Panc1 (cell line): ENCODE results near the gene TMEM242. TPM values are rescaled to one million over a fixed set of nuclear protein-coding genes. Genes with fewer than 3 reads are reported as not detected.

Experiments used
- ATAC-seq: fragments of 200-7000 bp; cut with Tn5 transposase; 2 replicates; pipeline ENCODE4 v1.9.1; 2020; ENCODE audit warnings: mild to moderate bottlenecking, moderate library complexity
- BruUV-seq: library from RNA; stranded (reverse); fragments of 400-500 nt; replicated peaks from 2 replicates; lab custom pipeline; 2021; lab: Mats Ljungman, UMichigan
- CTCF ChIA-PET: fragments of 300-600 bp; sonication (Branson Sonifier 250); formaldehyde crosslinking; loops from one replicate; lab custom pipeline; 2022; ENCODE audit warnings: antibody characterized with exemption; lab: Charles Lee
- POLR2A ChIA-PET: fragments of 300-600 bp; sonication (Branson Sonifier 250); formaldehyde crosslinking; loops from one replicate; lab custom pipeline; 2022; ENCODE audit warnings: antibody characterized with exemption; lab: Charles Lee
- DNase-seq: peaks from one replicate; pipeline ENCODE4 v3.0.0-alpha.2; 2010; ENCODE audit warnings: low read depth, low spot score
- H3K27ac ChIP-seq: 2 replicates; pipeline ENCODE4 v1.5.1; 2011; ENCODE audit warnings: mild to moderate bottlenecking, low read length, inconsistent platforms
- H3K27me3 ChIP-seq: fragments of 200-500 bp; sonication (Bioruptor generic); 2 replicates; pipeline ENCODE4 v1.6.0; 2014; ENCODE audit warnings: low read length, inconsistent platforms; ENCODE audit not compliant: control insufficient read depth, insufficient read depth
- H3K36me3 ChIP-seq: fragments of 200-500 bp; sonication (Bioruptor generic); 2 replicates; pipeline ENCODE4 v1.5.1; 2014; ENCODE audit warnings: inconsistent platforms, mild to moderate bottlenecking, low read length, moderate library complexity; ENCODE audit not compliant: control insufficient read depth, insufficient read depth
- H3K4me1 ChIP-seq: 2 replicates; pipeline ENCODE4 v1.5.1; 2011; ENCODE audit warnings: inconsistent platforms, mild to moderate bottlenecking, low read length, moderate library complexity; ENCODE audit not compliant: control insufficient read depth, insufficient read depth
- H3K4me3 ChIP-seq, 2 experiments: 2 replicates each; pipeline ENCODE4 v1.5.1; 2011 to 2012; ENCODE audit warnings: low read depth in 2 of 2, low read length in 2 of 2, mild to moderate bottlenecking in 2 of 2, inconsistent platforms in 1 of 2, moderate library complexity in 1 of 2
- H3K9me3 ChIP-seq: fragments of 200-500 bp; sonication (Bioruptor generic); 2 replicates; pipeline ENCODE4 v1.5.1; 2014; ENCODE audit warnings: low read depth, mild to moderate bottlenecking, inconsistent platforms, low read length, moderate library complexity; ENCODE audit not compliant: control insufficient read depth, insufficient read depth
- POLR2AphosphoS5 ChIP-seq: IDR thresholded peaks from 2 replicates; pipeline ENCODE4 v1.6.1; 2012; ENCODE audit warnings: mild to moderate bottlenecking, low read depth, low read length, moderate library complexity
- SIN3A ChIP-seq: IDR thresholded peaks from 2 replicates; pipeline ENCODE4 v1.6.1; 2012; ENCODE audit warnings: low read depth, mild to moderate bottlenecking, low read length, moderate library complexity, borderline replicate concordance; ENCODE audit not compliant: insufficient read depth
- TCF7L2 ChIP-seq: IDR thresholded peaks from 2 replicates; pipeline ENCODE4 v1.6.1; 2011; ENCODE audit warnings: mild to moderate bottlenecking, low read depth, low read length, inconsistent platforms
- in situ Hi-C: cut with HindIII; loops from 2 replicates; pipeline ENCODE4 v1.10.0; 2016; ENCODE audit warnings: low sequenced_read_pairs, low pct_unique_long_range_greater_than_20kb
- intact Hi-C: fragments of 100-400 bp; cut with micrococcal nuclease; formaldehyde crosslinking; loops from one replicate; pipeline ENCODE4 v1.10.0; 2022; ENCODE audit not compliant: unreplicated experiment
- total RNA-seq: library from RNA; stranded (reverse); gene quantifications from one replicate; pipeline ENCODE4 v1.2.1, GENCODE V29; 2021; ENCODE audit not compliant: unreplicated experiment
- TF ChIP-seq, protein P1 (sequence below): fragments of 450-650 bp; IDR thresholded peaks from 2 replicates; pipeline ENCODE4 v1.5.1; 2017; ENCODE audit warnings: mild to moderate bottlenecking
- TF ChIP-seq, protein P2 (sequence below), 2 experiments: IDR thresholded peaks; 2 replicates each; pipeline ENCODE4 v1.6.1; 2011 to 2012; ENCODE audit warnings: low read depth in 2 of 2, control low read depth in 1 of 2, low read length in 1 of 2, mild to moderate bottlenecking in 1 of 2, moderate library complexity in 1 of 2; ENCODE audit not compliant: insufficient read depth in 1 of 2

TMEM242 gene
- total RNA-seq, 1 experiment from 2014 or later = 6.8 TPM

DNA sequence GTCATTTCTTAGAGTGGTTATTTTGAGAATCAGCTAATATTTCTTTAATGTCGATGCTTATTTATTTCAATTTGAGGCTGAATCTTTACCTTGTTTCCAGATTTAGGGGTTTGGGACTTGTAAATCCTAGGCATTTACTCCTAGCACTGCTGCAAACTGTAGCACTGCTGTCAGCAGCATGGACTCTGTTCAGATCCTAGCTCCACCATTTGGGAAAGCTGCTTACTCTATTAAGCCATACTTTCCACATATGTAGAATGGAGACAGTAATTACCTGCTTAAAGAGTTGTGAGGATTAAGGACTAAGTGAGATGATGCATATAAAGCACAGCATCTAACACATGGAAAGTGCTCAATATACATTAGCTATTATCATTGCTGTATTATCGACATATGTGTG, 28.7 kb downstream of the TMEM242 start:
- H3K36me3 ChIP-seq = no peaks in the 10 kb centered on the region
- no peak overlapping the region for H3K27ac ChIP-seq
- no peaks in the 10 kb centered on the region for H3K4me1 ChIP-seq
- no TSS peak for BruUV-seq
- ChIA-PET POLR2A (no interaction called here), CTCF (no interaction called here)
- in situ Hi-C loops = no loop called here
- TF ChIP-seq POLR2AphosphoS5 = no peak
- TF ChIP-seq TCF7L2 = no peak
- TF ChIP-seq SIN3A = no peak
- TF ChIP-seq, protein P1, sequence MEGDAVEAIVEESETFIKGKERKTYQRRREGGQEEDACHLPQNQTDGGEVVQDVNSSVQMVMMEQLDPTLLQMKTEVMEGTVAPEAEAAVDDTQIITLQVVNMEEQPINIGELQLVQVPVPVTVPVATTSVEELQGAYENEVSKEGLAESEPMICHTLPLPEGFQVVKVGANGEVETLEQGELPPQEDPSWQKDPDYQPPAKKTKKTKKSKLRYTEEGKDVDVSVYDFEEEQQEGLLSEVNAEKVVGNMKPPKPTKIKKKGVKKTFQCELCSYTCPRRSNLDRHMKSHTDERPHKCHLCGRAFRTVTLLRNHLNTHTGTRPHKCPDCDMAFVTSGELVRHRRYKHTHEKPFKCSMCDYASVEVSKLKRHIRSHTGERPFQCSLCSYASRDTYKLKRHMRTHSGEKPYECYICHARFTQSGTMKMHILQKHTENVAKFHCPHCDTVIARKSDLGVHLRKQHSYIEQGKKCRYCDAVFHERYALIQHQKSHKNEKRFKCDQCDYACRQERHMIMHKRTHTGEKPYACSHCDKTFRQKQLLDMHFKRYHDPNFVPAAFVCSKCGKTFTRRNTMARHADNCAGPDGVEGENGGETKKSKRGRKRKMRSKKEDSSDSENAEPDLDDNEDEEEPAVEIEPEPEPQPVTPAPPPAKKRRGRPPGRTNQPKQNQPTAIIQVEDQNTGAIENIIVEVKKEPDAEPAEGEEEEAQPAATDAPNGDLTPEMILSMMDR = no peak
- TF ChIP-seq, protein P2, sequence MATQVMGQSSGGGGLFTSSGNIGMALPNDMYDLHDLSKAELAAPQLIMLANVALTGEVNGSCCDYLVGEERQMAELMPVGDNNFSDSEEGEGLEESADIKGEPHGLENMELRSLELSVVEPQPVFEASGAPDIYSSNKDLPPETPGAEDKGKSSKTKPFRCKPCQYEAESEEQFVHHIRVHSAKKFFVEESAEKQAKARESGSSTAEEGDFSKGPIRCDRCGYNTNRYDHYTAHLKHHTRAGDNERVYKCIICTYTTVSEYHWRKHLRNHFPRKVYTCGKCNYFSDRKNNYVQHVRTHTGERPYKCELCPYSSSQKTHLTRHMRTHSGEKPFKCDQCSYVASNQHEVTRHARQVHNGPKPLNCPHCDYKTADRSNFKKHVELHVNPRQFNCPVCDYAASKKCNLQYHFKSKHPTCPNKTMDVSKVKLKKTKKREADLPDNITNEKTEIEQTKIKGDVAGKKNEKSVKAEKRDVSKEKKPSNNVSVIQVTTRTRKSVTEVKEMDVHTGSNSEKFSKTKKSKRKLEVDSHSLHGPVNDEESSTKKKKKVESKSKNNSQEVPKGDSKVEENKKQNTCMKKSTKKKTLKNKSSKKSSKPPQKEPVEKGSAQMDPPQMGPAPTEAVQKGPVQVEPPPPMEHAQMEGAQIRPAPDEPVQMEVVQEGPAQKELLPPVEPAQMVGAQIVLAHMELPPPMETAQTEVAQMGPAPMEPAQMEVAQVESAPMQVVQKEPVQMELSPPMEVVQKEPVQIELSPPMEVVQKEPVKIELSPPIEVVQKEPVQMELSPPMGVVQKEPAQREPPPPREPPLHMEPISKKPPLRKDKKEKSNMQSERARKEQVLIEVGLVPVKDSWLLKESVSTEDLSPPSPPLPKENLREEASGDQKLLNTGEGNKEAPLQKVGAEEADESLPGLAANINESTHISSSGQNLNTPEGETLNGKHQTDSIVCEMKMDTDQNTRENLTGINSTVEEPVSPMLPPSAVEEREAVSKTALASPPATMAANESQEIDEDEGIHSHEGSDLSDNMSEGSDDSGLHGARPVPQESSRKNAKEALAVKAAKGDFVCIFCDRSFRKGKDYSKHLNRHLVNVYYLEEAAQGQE (IDR thresholded peaks at IDR 0.05; ENCODE audit: insufficient read depth in 1 of 2, low read depth in 2 of 2, low read length in 1 of 2) = no peak
- H3K27me3 ChIP-seq = no peaks in the 10 kb centered on the region
- no peak overlapping the region for H3K4me3 ChIP-seq
- H3K9me3 ChIP-seq = no peaks in the 10 kb centered on the region
- DNase-seq (no peak), ATAC-seq (no peak)
- intact Hi-C loops = no loop called here

DNA sequence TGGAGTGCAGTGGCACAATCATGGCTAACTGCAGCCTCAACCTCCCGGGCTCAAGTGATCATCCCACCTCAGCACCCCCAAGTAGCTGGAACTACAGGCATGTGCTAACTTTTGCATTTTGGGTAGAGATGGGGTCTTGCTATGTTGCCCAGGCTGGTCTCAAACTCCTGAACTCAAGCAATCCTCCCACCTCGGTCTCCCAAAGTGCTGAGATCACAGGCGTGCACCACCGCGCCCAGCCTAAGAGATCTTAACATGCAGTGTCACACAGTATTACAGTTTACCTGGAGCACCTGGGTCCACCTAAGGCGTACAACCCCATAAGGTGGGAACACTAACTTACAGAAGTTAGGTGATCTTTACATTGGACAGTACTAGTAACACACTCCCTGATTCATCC, 29.5 kb downstream of the TMEM242 start:
- Histone ChIP-seq H3K36me3 (no peaks in the 10 kb centered on the region), H3K4me3 (no peak overlapping the region), H3K4me1 (no peaks in the 10 kb centered on the region), H3K27ac (no peak overlapping the region), H3K9me3 (no peaks in the 10 kb centered on the region), H3K27me3 (no peaks in the 10 kb centered on the region)
- intact Hi-C loops = no loop called here
- ATAC-seq (no peak), DNase-seq (no peak)
- POLR2A ChIA-PET = no interaction called here
- BruUV-seq = no TSS peak
- CTCF ChIA-PET = no interaction called here
- TF ChIP-seq POLR2AphosphoS5 (no peak), SIN3A (no peak), TCF7L2 (no peak)
- TF ChIP-seq, protein P2 (IDR thresholded peaks at IDR 0.05; ENCODE audit: insufficient read depth in 1 of 2, low read depth in 2 of 2, low read length in 1 of 2) = no peak
- TF ChIP-seq, protein P1 = no peak
- in situ Hi-C loops = no loop called here
